HL-60 (cell line): ENCODE measurements around the gene RPS6KC1.
"Not testable (repeated sequence)": the region's sequence is repeated elsewhere in the genome, so short reads cannot be mapped to it uniquely, and the experiment has no call there.

Experiments used
- GABPA ChIP-seq: IDR thresholded peaks from 2 replicates; pipeline ENCODE4 v1.6.1; 2012; ENCODE audit warnings: low read depth
- POLR2AphosphoS5 ChIP-seq: IDR thresholded peaks from 2 replicates; pipeline ENCODE4 v1.6.1; 2012; ENCODE audit warnings: low read depth
- REST ChIP-seq: IDR thresholded peaks from 2 replicates; pipeline ENCODE4 v1.6.1; 2012; ENCODE audit warnings: low read depth; ENCODE audit not compliant: insufficient replicate concordance
- TF ChIP-seq, protein P1 (sequence below): IDR thresholded peaks from one replicate; pipeline ENCODE4 v1.5.1; 2011; ENCODE audit warnings: low read length, control low read depth, inconsistent platforms; ENCODE audit not compliant: insufficient read depth

- TF ChIP-seq, protein P1, sequence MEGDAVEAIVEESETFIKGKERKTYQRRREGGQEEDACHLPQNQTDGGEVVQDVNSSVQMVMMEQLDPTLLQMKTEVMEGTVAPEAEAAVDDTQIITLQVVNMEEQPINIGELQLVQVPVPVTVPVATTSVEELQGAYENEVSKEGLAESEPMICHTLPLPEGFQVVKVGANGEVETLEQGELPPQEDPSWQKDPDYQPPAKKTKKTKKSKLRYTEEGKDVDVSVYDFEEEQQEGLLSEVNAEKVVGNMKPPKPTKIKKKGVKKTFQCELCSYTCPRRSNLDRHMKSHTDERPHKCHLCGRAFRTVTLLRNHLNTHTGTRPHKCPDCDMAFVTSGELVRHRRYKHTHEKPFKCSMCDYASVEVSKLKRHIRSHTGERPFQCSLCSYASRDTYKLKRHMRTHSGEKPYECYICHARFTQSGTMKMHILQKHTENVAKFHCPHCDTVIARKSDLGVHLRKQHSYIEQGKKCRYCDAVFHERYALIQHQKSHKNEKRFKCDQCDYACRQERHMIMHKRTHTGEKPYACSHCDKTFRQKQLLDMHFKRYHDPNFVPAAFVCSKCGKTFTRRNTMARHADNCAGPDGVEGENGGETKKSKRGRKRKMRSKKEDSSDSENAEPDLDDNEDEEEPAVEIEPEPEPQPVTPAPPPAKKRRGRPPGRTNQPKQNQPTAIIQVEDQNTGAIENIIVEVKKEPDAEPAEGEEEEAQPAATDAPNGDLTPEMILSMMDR: not testable (repeated sequence)
- TF ChIP-seq GABPA, POLR2AphosphoS5, REST: not testable (repeated sequence)
Observed at GRCh38 chr1:213112723-213113122, 61.7 kb downstream of the RPS6KC1 start.
